Erythroblast (primary cell): Measurements from ENCODE around the gene HIF3A.

Source experiments
- DNase-seq, 2 experiments: peaks; one replicate each; lab custom pipeline; 2025; lab: John Stamatoyannopoulos, UW
- GATA1 ChIP-seq: IDR thresholded peaks from 2 replicates; pipeline ENCODE4 v1.6.1; 2011; ENCODE audit warnings: low read depth, mild to moderate bottlenecking, control low read depth, low read length, moderate library complexity
- POLR2A ChIP-seq: IDR thresholded peaks from 2 replicates; pipeline ENCODE4 v1.6.1; 2011; ENCODE audit warnings: mild to moderate bottlenecking, low read length

The HIF3A gene

GRCh38 chr19:46350029-46350757 is 53.4 kb downstream of the HIF3A start:
- TF ChIP-seq POLR2A = no peak
- no peak for TF ChIP-seq GATA1
- DNase-seq = peak; percentile 21 to 49

DNA sequence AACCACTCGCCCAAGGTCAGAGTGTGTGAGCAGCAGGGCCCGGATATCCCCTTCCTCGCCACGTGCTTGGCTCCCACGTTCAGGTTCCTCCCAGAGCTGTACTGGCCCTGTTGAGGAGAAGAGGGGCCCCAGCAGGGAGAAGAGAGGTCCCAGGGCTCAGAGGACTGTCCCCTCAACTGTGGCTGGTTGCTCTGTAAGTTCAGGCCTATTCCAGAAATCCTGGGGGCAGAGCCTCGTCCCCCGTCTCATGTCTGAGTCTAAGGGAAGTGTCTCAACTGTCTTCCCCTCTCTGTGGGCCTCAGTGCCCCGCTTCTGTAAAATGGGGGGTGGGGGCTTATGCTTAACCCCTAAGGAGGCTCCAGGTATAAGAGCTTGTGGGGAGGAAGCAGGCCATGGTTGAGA is 53.9 kb downstream of the HIF3A start:
- DNase-seq = no peak
- TF ChIP-seq GATA1 (no peak), POLR2A (no peak)

GRCh38 chr19:46351241-46352041 is 54.6 kb downstream of the HIF3A start:
- no peak for DNase-seq
- TF ChIP-seq POLR2A (no peak), GATA1 (no peak)

DNA sequence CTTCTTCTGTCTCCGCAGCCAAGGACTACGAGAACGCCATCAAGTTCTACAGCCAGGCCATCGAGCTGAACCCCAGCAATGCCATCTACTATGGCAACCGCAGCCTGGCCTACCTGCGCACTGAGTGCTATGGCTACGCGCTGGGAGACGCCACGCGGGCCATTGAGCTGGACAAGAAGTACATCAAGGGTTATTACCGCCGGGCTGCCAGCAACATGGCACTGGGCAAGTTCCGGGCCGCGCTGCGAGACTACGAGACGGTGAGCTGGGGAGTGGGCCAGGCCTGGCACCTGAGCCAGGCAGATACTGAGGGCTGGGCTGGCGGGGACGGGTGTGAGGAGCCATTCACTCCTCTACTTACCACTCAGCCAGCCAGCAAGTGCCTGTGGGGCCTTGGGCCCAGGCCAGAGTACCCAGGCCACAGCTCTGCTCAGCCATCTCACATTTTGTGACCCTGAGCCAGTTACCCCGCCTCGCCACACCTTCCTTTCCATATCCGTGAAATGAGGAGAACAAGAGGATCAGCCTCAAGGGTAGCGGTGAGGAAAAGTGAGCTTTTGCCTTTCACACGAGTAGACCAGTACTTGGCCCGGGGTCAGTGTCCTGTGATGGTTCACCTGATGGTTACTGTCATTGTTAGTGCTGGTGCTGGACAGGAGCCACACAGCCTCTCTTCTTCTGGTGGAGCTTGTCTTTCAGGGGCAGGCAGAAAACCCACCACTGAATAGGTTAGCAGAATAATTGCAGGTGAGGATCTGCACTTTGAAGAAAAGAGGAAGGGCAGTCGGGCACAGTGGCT is 57.1 kb downstream of the HIF3A start:
- no peak for TF ChIP-seq GATA1
- no peak for TF ChIP-seq POLR2A
- DNase-seq = no peak

GRCh38 chr19:46355234-46356148 is 58.6 kb downstream of the HIF3A start:
- DNase-seq = no peak
- TF ChIP-seq GATA1 (no peak), POLR2A (no peak)

DNA sequence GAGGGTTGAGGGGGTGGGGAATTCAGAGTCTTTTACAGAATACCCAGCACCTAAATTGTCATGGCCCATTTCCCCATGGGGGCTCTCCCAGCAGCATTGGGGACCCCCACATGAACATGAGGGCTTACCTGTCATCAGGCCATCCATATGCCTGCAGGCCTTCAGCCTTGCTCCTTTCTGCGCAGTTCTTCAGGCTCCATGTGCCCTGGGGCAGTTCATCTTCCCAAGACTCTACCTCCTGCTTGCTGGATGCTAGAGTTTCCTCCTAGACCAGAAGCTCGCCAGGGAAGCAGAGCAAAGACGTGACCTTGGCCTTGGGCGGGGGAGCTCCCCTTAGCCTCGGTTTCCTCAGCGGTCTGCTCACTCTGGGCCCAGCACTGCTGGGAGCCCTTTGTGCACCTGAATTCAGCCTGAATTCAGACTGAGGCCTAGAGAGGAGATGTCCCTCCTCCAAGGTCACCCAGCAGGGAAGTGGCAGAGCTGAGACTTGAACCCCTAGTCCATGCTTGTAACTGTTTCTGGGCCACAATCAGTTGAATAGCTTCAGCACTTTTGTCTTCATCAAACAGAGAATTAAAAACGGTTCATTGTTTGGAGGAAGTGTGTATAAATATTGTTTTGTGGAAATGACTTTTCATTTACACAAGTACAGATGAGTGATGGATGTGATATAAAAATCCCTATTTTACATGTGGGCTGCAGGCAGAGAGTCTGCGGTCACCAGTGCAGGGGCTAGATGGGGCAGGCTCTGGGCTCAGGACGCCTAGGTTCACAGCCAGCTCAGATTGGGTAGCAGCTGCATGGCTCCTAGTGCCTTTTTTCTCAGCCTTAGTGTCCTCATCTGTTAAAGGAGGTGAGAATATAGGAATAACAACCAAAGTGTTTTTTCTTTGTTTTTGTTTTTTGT is 59.6 kb downstream of the HIF3A start:
- no peak for DNase-seq
- TF ChIP-seq POLR2A = no peak
- TF ChIP-seq GATA1 = no peak

GRCh38 chr19:46357846-46358583 is 61.2 kb downstream of the HIF3A start:
- no peak for TF ChIP-seq POLR2A
- TF ChIP-seq GATA1 = no peak
- no peak for DNase-seq

DNA sequence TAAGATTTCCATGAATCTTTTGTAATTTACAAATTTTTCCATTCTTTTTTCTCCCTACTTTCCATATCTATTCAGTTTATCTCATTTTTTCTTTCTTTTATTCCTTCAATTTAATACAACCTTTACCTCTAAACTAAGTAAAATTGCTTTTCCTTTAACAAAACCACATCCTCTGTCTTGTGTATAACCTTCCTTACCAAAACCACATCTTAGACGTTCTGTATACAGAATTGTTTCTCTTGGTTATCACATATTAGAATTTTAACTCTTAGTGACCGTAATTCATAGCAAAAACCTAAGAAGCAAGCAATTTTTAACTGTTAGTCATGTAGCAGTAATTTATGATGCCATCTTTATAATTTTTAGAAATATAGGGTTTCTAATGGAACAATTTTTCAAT is 65.1 kb downstream of the HIF3A start:
- DNase-seq = no peak
- TF ChIP-seq POLR2A (no peak), GATA1 (no peak)

GRCh38 chr19:46364359-46364758 is 67.5 kb downstream of the HIF3A start:
- DNase-seq = no peak
- TF ChIP-seq GATA1 = no peak
- TF ChIP-seq POLR2A = no peak

DNA sequence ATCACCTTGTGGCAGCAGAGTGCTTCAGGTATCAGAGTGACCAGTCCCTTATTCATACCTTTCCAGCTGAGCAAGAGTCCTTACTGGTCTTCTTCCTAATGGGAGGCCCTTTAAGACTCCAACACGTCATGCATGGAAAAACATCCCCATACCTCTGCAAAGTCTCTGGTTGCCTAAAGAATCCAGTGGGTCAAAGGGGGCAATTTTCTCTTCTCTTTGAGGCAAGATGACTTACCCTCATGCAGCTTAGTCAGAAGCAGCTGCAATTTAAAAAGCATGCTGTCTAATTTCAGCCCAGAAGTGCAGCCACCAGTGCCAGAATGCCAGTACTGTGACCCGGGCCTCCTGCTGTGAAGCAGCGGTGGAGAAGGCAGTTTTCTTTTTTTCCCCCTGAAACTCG is 68.7 kb downstream of the HIF3A start:
- DNase-seq = no peak

DNA sequence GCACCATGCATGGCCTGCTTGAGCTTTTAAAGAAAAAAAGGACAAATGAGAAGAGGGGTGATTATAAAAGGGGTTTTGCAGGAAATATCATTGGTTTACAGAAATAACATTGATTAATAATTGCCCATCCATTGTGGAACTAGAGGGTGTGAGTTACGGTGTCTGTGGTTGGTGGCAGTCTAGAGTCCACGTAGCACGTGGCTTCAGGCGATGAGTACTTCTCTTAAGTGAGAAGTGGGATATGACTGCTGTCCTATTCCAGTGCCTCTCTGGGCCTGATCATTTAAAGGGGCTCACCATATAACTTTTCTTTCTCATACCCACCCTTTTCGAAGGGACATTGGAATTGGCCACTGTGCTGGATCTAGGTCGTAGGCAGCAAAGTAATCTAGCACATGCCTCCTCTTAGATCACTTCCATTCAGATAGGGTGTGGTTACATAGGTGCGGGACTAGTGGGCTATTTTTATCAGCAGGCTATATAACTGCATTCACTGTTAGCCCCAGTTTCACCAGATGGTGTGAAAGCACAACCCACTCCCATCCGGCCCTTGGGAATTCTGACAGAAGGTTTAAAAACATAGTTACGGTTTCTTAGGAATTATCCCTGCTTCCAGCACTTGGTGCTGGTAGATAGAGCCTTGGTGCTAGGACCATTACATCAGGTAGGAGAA is 69.9 kb downstream of the HIF3A start:
- TF ChIP-seq GATA1 = no peak
- no peak for TF ChIP-seq POLR2A
- DNase-seq = no peak

More for the DNA sequence above, 68.7 kb downstream of the HIF3A start:
- TF ChIP-seq POLR2A (no peak), GATA1 (no peak)
